ENCODE measurements around the gene F12. TPM values are rescaled to one million over a fixed set of nuclear protein-coding genes. Genes with fewer than 3 reads are reported as not detected.

The F12 gene
- total RNA-seq, result not detected in 2 replicates

DNA sequence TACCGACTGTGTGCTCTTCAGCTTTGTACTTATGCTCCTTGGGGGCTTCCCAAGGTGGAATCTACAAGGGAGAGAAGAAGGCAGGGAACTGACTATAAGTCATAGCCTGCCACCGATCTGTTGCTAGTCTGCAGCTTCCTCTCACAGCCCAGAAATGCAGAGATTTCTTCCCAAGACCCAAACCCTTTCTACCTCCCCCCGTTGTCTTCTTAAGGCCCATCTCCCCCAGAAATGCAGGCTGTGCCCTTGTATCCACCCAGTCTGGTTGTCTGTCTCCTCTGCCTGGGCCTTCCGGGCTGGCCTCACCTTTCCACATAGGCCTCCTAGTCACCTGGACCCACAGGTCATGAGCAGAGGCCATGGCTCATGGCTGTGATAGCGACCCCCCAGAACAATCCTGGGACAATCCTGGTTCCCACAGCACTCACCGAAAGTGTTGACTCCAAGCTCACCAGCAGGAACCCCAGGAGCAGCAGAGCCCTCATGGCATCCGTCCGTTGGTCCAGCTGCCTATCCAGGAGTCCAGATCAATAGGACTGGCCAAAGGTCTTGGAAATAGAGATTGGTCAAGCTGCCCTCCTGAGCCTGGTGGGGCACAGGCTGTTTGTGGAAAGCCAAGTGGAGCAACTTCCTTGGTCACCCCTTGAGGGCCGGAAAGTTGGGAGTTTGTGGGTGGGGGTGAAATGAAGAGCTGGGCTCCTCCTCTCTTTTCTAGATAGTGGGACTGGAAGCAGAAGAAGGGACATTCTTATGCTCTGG lies at the start of gene F12:
TSS of gene F12 (minus strand) at position 522 of the 759 bp plus-strand sequence. CDS start at position 485, 37 bp downstream.
- TF ChIP-seq, protein P1, sequence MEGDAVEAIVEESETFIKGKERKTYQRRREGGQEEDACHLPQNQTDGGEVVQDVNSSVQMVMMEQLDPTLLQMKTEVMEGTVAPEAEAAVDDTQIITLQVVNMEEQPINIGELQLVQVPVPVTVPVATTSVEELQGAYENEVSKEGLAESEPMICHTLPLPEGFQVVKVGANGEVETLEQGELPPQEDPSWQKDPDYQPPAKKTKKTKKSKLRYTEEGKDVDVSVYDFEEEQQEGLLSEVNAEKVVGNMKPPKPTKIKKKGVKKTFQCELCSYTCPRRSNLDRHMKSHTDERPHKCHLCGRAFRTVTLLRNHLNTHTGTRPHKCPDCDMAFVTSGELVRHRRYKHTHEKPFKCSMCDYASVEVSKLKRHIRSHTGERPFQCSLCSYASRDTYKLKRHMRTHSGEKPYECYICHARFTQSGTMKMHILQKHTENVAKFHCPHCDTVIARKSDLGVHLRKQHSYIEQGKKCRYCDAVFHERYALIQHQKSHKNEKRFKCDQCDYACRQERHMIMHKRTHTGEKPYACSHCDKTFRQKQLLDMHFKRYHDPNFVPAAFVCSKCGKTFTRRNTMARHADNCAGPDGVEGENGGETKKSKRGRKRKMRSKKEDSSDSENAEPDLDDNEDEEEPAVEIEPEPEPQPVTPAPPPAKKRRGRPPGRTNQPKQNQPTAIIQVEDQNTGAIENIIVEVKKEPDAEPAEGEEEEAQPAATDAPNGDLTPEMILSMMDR (IDR thresholded peaks at IDR 0.05; ENCODE audit: extremely low read depth, low read depth, low read length), result no peak
- no peak within 1 kb of the TSS for H3K4me3 ChIP-seq (ENCODE audit: insufficient read depth, low read length)
- DNase-seq (ENCODE audit: insufficient read length, low spot score, missing footprints), result peak; percentile 56

DNA sequence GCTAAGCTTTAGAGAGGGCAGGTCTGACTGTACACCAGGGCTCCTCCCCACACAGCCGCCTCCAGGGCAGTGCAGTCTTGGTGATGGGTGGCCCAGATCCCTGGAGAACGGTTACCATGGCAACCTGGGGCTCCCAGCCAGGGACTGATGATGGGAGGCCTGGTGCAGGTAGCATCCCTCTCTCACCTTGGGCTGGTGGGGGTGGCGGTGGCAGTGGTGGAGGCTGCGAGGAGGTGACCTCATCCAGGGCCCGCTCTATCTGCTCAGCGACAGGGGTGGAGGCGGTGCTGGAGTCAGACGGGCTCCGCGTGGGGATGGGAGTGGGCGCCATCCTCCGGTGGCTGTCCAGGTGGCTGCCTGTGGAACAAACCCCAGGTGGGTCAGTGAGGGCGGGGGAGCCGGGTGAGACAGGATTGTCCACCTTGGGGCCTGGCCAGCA lies 49.6 kb upstream of the F12 start:
- Histone ChIP-seq H3K4me1 (ENCODE audit: insufficient read depth, low read length) (peaks cover 15% of the 10 kb centered on the region), H3K27ac (ENCODE audit: low read depth, low read length) (no peak overlapping the region), H3K36me3 (ENCODE audit: insufficient read depth, low read length) (peaks cover 57% of the 10 kb centered on the region), H3K79me2 (ENCODE audit: insufficient read depth, low read length) (peaks cover 3% of the 10 kb centered on the region), H2AFZ (ENCODE audit: low read length) (no peak overlapping the region), H3K9me3 (ENCODE audit: low read depth, low read length) (no peaks in the 10 kb centered on the region), H3K4me3 (ENCODE audit: insufficient read depth, low read length) (no peak overlapping the region), H3K27me3 (ENCODE audit: insufficient read depth, low read length) (no peaks in the 10 kb centered on the region), H3K4me2 (ENCODE audit: insufficient read depth, low read length) (no peak overlapping the region), H4K20me1 (ENCODE audit: insufficient read depth, low read length) (peaks cover 53% of the 10 kb centered on the region)
- peak; percentile 87 for DNase-seq (ENCODE audit: insufficient read length, low spot score, missing footprints)
- TF ChIP-seq, protein P1 (IDR thresholded peaks at IDR 0.05; ENCODE audit: extremely low read depth, low read depth, low read length), result no peak

More for the DNA sequence above, at the start of gene F12:
- Histone ChIP-seq H3K27ac (ENCODE audit: low read depth, low read length) (no peak within 1 kb of the TSS), H3K9me3 (ENCODE audit: low read depth, low read length) (no peaks in the 10 kb centered on the region), H3K79me2 (ENCODE audit: insufficient read depth, low read length) (no peaks in the 10 kb centered on the region), H3K4me2 (ENCODE audit: insufficient read depth, low read length) (no peak within 1 kb of the TSS), H3K4me1 (ENCODE audit: insufficient read depth, low read length) (peaks cover 4% of the 10 kb centered on the region), H2AFZ (ENCODE audit: low read length) (no peak within 1 kb of the TSS), H3K36me3 (ENCODE audit: insufficient read depth, low read length) (no peaks in the 10 kb centered on the region), H4K20me1 (ENCODE audit: insufficient read depth, low read length) (no peaks in the 10 kb centered on the region), H3K27me3 (ENCODE audit: insufficient read depth, low read length) (peaks cover 22% of the 10 kb centered on the region)

DNA sequence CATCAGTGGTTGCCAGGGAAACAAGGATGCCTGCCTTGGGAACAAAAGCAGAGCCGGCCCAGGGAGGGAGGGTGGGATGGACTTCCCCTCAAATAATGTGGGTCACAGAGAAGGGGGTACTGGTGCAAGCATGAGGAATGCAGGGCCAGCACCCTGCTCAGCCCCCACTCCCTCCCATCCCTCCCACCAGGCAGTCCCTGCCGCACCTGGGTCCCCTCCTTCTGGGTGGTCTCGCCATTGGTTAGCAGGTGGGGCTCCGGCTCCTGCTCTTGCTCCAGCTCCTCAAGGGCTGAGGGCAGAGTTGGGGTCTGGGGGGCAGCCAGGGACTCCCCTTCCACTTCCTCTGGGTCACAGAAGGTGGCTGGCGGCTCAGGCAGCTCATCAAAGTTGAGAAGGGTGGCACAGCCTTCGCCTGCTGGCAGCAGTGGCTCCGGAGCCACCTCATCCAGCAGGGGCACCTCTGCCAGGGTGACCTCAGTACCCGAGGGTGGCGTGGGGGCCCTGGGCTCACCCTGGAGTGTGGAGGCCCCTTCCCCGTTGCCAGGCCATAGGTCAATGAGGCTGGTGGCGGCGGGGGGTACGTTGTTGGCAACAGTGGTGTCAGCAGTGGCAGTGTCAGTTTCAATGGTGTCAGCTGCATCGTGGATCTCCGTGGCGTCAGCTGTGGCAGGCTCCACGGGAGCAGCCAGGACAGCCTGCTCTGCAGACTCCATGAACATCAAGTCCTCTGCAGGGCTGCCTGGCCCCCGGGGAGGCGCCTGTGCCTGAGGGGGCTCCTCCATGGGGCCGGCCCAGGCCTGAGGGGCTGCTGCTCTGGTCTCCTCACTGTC lies 48.7 kb upstream of the F12 start:
- Histone ChIP-seq H3K79me2 (ENCODE audit: insufficient read depth, low read length) (no peaks in the 10 kb centered on the region), H3K4me2 (ENCODE audit: insufficient read depth, low read length) (no peak overlapping the region), H3K9me3 (ENCODE audit: low read depth, low read length) (no peaks in the 10 kb centered on the region), H2AFZ (ENCODE audit: low read length) (no peak overlapping the region), H3K27me3 (ENCODE audit: insufficient read depth, low read length) (no peaks in the 10 kb centered on the region), H4K20me1 (ENCODE audit: insufficient read depth, low read length) (peaks cover 62% of the 10 kb centered on the region), H3K4me3 (ENCODE audit: insufficient read depth, low read length) (no peak overlapping the region), H3K4me1 (ENCODE audit: insufficient read depth, low read length) (peaks cover 19% of the 10 kb centered on the region), H3K27ac (ENCODE audit: low read depth, low read length) (peak overlapping the region; percentile 45), H3K36me3 (ENCODE audit: insufficient read depth, low read length) (peaks cover 49% of the 10 kb centered on the region)
- TF ChIP-seq, protein P1 (IDR thresholded peaks at IDR 0.05; ENCODE audit: extremely low read depth, low read depth, low read length), result no peak
- DNase-seq (ENCODE audit: insufficient read length, low spot score, missing footprints), result no peak

Data from osteoblast (primary cell).